Measurements from ENCODE around the gene PACSIN1.

The PACSIN1 gene

GRCh38 chr6:34468378-34468892 is 2.6 kb downstream of the PACSIN1 start (continued):
- TF ChIP-seq ZNF565 (CRISPR knock-in tag; conservative IDR thresholded peaks at IDR 0.05; ENCODE audit: low read depth), result no peak

- ATAC-seq, result no peak
- TF ChIP-seq ZC3H10 (CRISPR knock-in tag; IDR thresholded peaks at IDR 0.05) (no peak), CSDC2 (CRISPR knock-in tag; IDR thresholded peaks at IDR 0.05) (no peak), OSR1 (CRISPR knock-in tag; IDR thresholded peaks at IDR 0.05) (no peak), BACH2 (CRISPR knock-in tag; IDR thresholded peaks at IDR 0.05; ENCODE audit: borderline replicate concordance) (no peak), ZNF565 (CRISPR knock-in tag; conservative IDR thresholded peaks at IDR 0.05; ENCODE audit: low read depth) (no peak), ARNTL (CRISPR knock-in tag; IDR thresholded peaks at IDR 0.05; ENCODE audit: borderline replicate concordance, low read depth) (no peak), TSHZ2 (CRISPR knock-in tag; IDR thresholded peaks at IDR 0.05) (no peak), POU6F1 (CRISPR knock-in tag; IDR thresholded peaks at IDR 0.05; ENCODE audit: borderline replicate concordance, low read depth) (no peak), TOX (CRISPR knock-in tag; IDR thresholded peaks at IDR 0.05; ENCODE audit: borderline replicate concordance) (no peak), ZNF8 (CRISPR knock-in tag; IDR thresholded peaks at IDR 0.05) (no peak), SNAI2 (CRISPR knock-in tag; IDR thresholded peaks at IDR 0.05) (no peak), ESRRG (CRISPR knock-in tag; IDR thresholded peaks at IDR 0.05) (no peak)
These were observed 3.6 kb downstream of the PACSIN1 start for GRCh38 chr6:34469499-34469898.

GRCh38 chr6:34472425-34472824 is 6.5 kb downstream of the PACSIN1 start:
- no peak for ATAC-seq
- TF ChIP-seq ARNTL (CRISPR knock-in tag; IDR thresholded peaks at IDR 0.05; ENCODE audit: borderline replicate concordance, low read depth), result no peak
- no peak for TF ChIP-seq ZFP30 (CRISPR knock-in tag; IDR thresholded peaks at IDR 0.05)
- TF ChIP-seq POU6F1 (CRISPR knock-in tag; IDR thresholded peaks at IDR 0.05; ENCODE audit: borderline replicate concordance, low read depth), result no peak
- TF ChIP-seq CSRNP3 (CRISPR knock-in tag; IDR thresholded peaks at IDR 0.05), result no peak
- TF ChIP-seq PPARA (CRISPR knock-in tag; IDR thresholded peaks at IDR 0.05; ENCODE audit: borderline replicate concordance), result no peak
- TF ChIP-seq CSDC2 (CRISPR knock-in tag; IDR thresholded peaks at IDR 0.05), result no peak
- TF ChIP-seq TOX (CRISPR knock-in tag; IDR thresholded peaks at IDR 0.05; ENCODE audit: borderline replicate concordance), result no peak
- no peak for TF ChIP-seq ZC3H10 (CRISPR knock-in tag; IDR thresholded peaks at IDR 0.05)
- no peak for TF ChIP-seq ISL1 (CRISPR knock-in tag; IDR thresholded peaks at IDR 0.05)
- no peak for TF ChIP-seq GLIS3 (CRISPR knock-in tag; IDR thresholded peaks at IDR 0.05)
- TF ChIP-seq PATZ1 (CRISPR knock-in tag; IDR thresholded peaks at IDR 0.05; ENCODE audit: borderline replicate concordance), result no peak
- no peak for TF ChIP-seq BACH2 (CRISPR knock-in tag; IDR thresholded peaks at IDR 0.05; ENCODE audit: borderline replicate concordance)
- TF ChIP-seq ZNF565 (CRISPR knock-in tag; conservative IDR thresholded peaks at IDR 0.05; ENCODE audit: low read depth), result no peak
- no peak for TF ChIP-seq RARB (CRISPR knock-in tag; IDR thresholded peaks at IDR 0.05)
- no peak for TF ChIP-seq TCF4 (CRISPR knock-in tag; IDR thresholded peaks at IDR 0.05; ENCODE audit: borderline replicate concordance)
- TF ChIP-seq ZFP3 (CRISPR knock-in tag; IDR thresholded peaks at IDR 0.05), result no peak
- no peak for TF ChIP-seq OSR1 (CRISPR knock-in tag; IDR thresholded peaks at IDR 0.05)
- no peak for TF ChIP-seq SNAI2 (CRISPR knock-in tag; IDR thresholded peaks at IDR 0.05)

All from SK-N-SH treated with all-trans-retinoic acid at 6 μM for 48 hours (cell line).